CD4-positive, alpha-beta T cell (primary cell): ENCODE data around the gene NFATC1. TPM values are rescaled to one million over a fixed set of nuclear protein-coding genes. Genes with fewer than 3 reads are reported as not detected.

ENCODE experiments used
- ATAC-seq: fragments of 200-7000 bp; cut with Tn5 transposase; one replicate; pipeline ENCODE4 v1.10.0; 2022; ENCODE audit warnings: mild to moderate bottlenecking; ENCODE audit not compliant: poor library complexity
- CTCF ChIA-PET: fragments of 350-600 bp; sonication (Branson Sonifier 250); formaldehyde crosslinking; loops from one replicate; lab custom pipeline; 2021; ENCODE audit warnings: antibody characterized with exemption, inconsistent platforms; lab: Charles Lee
- POLR2A ChIA-PET: fragments of 350-600 bp; sonication (Branson Sonifier 250); formaldehyde crosslinking; loops from one replicate; lab custom pipeline; 2021; ENCODE audit warnings: antibody characterized with exemption, inconsistent platforms; lab: Charles Lee
- DNase-seq, 14 experiments: peaks; one replicate each; pipeline ENCODE4 v3.0.0-alpha.2; 2013 to 2020; ENCODE audit warnings: mixed read lengths in 2 of 14
- H3K27ac ChIP-seq, 2 donors: one replicate each; pipeline versions ENCODE4 v1.5.1 to v1.7.0; 2013; ENCODE audit warnings: low read length in 2 of 2, low read depth in 1 of 2, mild to moderate bottlenecking in 1 of 2
- H3K27me3 ChIP-seq, 2 experiments: 1 replicate in 1 of 2; 2 replicates in 1 of 2; pipeline versions ENCODE4 v1.6.1 to v1.7.0; 2013; ENCODE audit warnings: low read length in 2 of 2, control low read depth in 1 of 2, mild to moderate bottlenecking in 1 of 2, moderate library complexity in 1 of 2; ENCODE audit not compliant: insufficient read depth in 2 of 2, control insufficient read depth in 1 of 2
- H3K36me3 ChIP-seq: one replicate; pipeline ENCODE4 v1.6.1; 2013; ENCODE audit warnings: low read length, control low read depth; ENCODE audit not compliant: insufficient read depth
- H3K4me1 ChIP-seq: one replicate; pipeline ENCODE4 v1.6.1; 2013; ENCODE audit warnings: low read length, control low read depth; ENCODE audit not compliant: insufficient read depth
- H3K4me3 ChIP-seq: one replicate; pipeline ENCODE4 v1.5.1; 2013; ENCODE audit warnings: mild to moderate bottlenecking, low read length, moderate library complexity
- H3K9me3 ChIP-seq, 2 experiments: 1 replicate in 1 of 2; 2 replicates in 1 of 2; pipeline versions ENCODE4 v1.6.1 to v1.7.0; 2013; ENCODE audit warnings: low read length in 2 of 2, mild to moderate bottlenecking in 2 of 2, control low read depth in 1 of 2, moderate library complexity in 1 of 2; ENCODE audit not compliant: control insufficient read depth in 1 of 2, insufficient read depth in 1 of 2
- H3K27ac Mint-ChIP-seq: one replicate; pipeline ENCODE4 v1.8.0; 2020; ENCODE audit warnings: mixed read lengths
- H3K27me3 Mint-ChIP-seq: one replicate; pipeline ENCODE4 v1.8.0; 2021; ENCODE audit warnings: mixed read lengths
- H3K36me3 Mint-ChIP-seq: one replicate; pipeline ENCODE4 v1.8.0; 2021; ENCODE audit warnings: low read depth, mixed read lengths
- H3K4me1 Mint-ChIP-seq: one replicate; pipeline ENCODE4 v1.8.0; 2021; ENCODE audit warnings: low read depth, mixed read lengths
- H3K4me3 Mint-ChIP-seq: one replicate; pipeline ENCODE4 v1.8.0; 2020; ENCODE audit warnings: mild to moderate bottlenecking, mixed read lengths
- H3K9me3 Mint-ChIP-seq: one replicate; pipeline ENCODE4 v1.8.0; 2020; ENCODE audit warnings: mixed read lengths
- CTCF ChIP-seq: fragments of 200-600 bp; IDR thresholded peaks from one replicate; pipeline ENCODE4 v1.8.0; 2022; ENCODE audit warnings: antibody characterized with exemption, mild to moderate bottlenecking
- intact Hi-C, 2 experiments: fragments of 100-400 bp; cut with DNase I in 1 of 2; cut with micrococcal nuclease in 1 of 2; formaldehyde crosslinking; loops; one replicate each; pipeline versions ENCODE4 v1.15.1 to v1.9.0; 2023 to 2025; cut with DNase I, micrococcal nuclease
- total RNA-seq, 174 experiments: library from RNA in 2 of 174; stranded (reverse) in 2 of 174; gene quantifications; one replicate each; pipeline ENCODE4 v1.2.3 and lab custom pipeline; 2021 to 2026

Gene NFATC1
- total RNA-seq, 2 experiments from 2014 or later: 107 to 113 TPM

DNA sequence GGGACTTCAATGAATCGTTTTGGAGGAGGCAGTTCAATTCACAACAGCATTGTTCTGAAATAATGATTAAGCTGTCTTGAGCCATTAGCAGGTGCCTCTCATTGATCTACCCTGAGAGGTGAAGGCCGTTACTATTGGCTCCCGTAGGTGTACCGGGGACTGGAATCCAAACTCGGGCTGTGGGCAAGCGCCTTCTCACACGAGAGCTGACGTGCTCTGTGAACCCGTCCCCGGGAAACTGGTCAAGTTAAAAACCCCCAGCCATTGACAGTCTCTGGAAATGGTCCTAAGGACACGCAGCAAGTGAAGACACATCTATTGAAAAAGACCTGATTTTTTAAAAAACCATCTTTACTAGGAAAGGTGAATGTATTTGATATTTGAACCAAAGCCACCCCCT is 8.1 kb upstream of the NFATC1 start:
- TF ChIP-seq CTCF: no peak
- H3K4me1 Mint-ChIP-seq: peaks cover 28% of the 10 kb centered on the region
- Histone ChIP-seq H3K4me1 (peaks cover 7% of the 10 kb centered on the region), H3K36me3 (no peaks in the 10 kb centered on the region), H3K27me3 (no peaks in the 10 kb centered on the region), H3K4me3 (no peak overlapping the region), H3K27ac (no peak overlapping the region), H3K9me3 (no peaks in the 10 kb centered on the region)
- no peak overlapping the region for H3K27ac Mint-ChIP-seq
- POLR2A ChIA-PET: interaction anchor here (0.6 to 1.0 kb wide), 2 partner anchors 13 to 136 kb away, joined by 3 to 4 read pairs; no protein-coding TSS in a partner anchor
- CTCF ChIA-PET: no interaction called here
- no peak for DNase-seq
- no peak overlapping the region for H3K4me3 Mint-ChIP-seq
- ATAC-seq: no peak
- intact Hi-C loops: no loop called here
- no peaks in the 10 kb centered on the region for H3K9me3 Mint-ChIP-seq
- no peaks in the 10 kb centered on the region for H3K36me3 Mint-ChIP-seq
- no peaks in the 10 kb centered on the region for H3K27me3 Mint-ChIP-seq

DNA sequence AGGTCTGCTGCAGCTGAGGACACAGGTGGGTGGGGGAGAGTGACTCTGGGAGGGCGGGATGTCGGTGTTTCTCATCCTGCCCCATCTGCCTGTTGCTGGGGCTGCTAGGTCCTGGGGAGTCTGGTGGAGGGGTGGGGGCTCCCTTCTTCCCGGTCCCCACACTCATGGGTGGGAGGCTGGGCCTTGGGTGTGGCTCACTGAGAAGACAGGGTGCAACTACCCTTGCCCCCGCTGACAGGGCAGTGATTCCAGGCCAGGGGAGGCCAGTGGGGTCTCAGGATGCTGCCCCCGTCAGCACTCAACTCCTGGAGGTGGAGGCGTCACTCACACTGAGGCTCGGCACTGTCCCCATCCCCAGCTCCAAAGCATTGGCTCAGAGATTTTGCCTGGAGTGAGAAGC is 7.7 kb upstream of the NFATC1 start:
- ChIA-PET POLR2A (interaction anchor here (0.6 to 1.0 kb wide), 2 partner anchors 13 to 135 kb away, joined by 3 to 4 read pairs; no protein-coding TSS in a partner anchor), CTCF (no interaction called here)
- TF ChIP-seq CTCF: no peak
- no peaks in the 10 kb centered on the region for H3K36me3 Mint-ChIP-seq
- no peaks in the 10 kb centered on the region for H3K27me3 Mint-ChIP-seq
- DNase-seq: no peak
- H3K4me3 ChIP-seq: no peak overlapping the region
- intact Hi-C loops: no loop called here
- H3K9me3 Mint-ChIP-seq: no peaks in the 10 kb centered on the region
- no peak for ATAC-seq
- no peaks in the 10 kb centered on the region for H3K36me3 ChIP-seq
- peaks cover 11% of the 10 kb centered on the region for H3K4me1 ChIP-seq
- no peak overlapping the region for H3K27ac Mint-ChIP-seq
- H3K9me3 ChIP-seq: no peaks in the 10 kb centered on the region
- peaks cover 32% of the 10 kb centered on the region for H3K4me1 Mint-ChIP-seq
- no peak overlapping the region for H3K27ac ChIP-seq
- H3K4me3 Mint-ChIP-seq: no peak overlapping the region
- no peaks in the 10 kb centered on the region for H3K27me3 ChIP-seq

- H3K36me3 ChIP-seq: no peaks in the 10 kb centered on the region
- H3K4me3 ChIP-seq: no peak overlapping the region
- intact Hi-C loops: no loop called here
- Mint-ChIP-seq H3K4me1 (peaks cover 40% of the 10 kb centered on the region), H3K36me3 (peaks cover 6% of the 10 kb centered on the region), H3K27ac (no peak overlapping the region), H3K4me3 (no peak overlapping the region), H3K9me3 (no peaks in the 10 kb centered on the region), H3K27me3 (no peaks in the 10 kb centered on the region)
- ChIA-PET POLR2A (interaction anchor here (1.6 to 1.8 kb wide), 2 partner anchors 11 to 16 kb away, joined by 3 to 4 read pairs; no protein-coding TSS in a partner anchor), CTCF (interaction anchor here (3.0 kb wide), 1 partner anchor 9 kb away, joined by 16 read pairs; no protein-coding TSS in a partner anchor)
- peaks cover 23% of the 10 kb centered on the region for H3K4me1 ChIP-seq
- H3K27me3 ChIP-seq: no peaks in the 10 kb centered on the region
- H3K9me3 ChIP-seq: no peaks in the 10 kb centered on the region
- no peak for ATAC-seq
- no peak overlapping the region for H3K27ac ChIP-seq
- DNase-seq: no peak
- TF ChIP-seq CTCF: no peak
Measured at GRCh38 chr18:79389689-79390088, 6.0 kb upstream of the NFATC1 start.
